Vagina (tissue), 2 donors: Measurements from ENCODE around the gene AGO3.

Experiments used
- CTCF ChIP-seq, 3 experiments: fragments of 450-650 bp in 2 of 3; fragments of 200-600 bp in 1 of 3; sonication (generic) in 1 of 3; IDR thresholded peaks; one replicate each; pipeline ENCODE4 v1.5.1; 2017 to 2019; ENCODE audit warnings: antibody characterized with exemption in 3 of 3, mild to moderate bottlenecking in 2 of 3, moderate library complexity in 2 of 3
- POLR2A ChIP-seq, 2 donors: fragments of 450-650 bp; IDR thresholded peaks; one replicate each; pipeline ENCODE4 v1.6.1; 2017; ENCODE audit warnings: antibody characterized with exemption in 2 of 2, mild to moderate bottlenecking in 2 of 2, moderate library complexity in 2 of 2
- POLR2AphosphoS5 ChIP-seq, 2 donors: sonication (generic); formaldehyde crosslinking; IDR thresholded peaks; one replicate each; pipeline ENCODE4 v1.9.0; 2017; ENCODE audit warnings: antibody characterized with exemption in 2 of 2, mild to moderate bottlenecking in 2 of 2, low read depth in 1 of 2; ENCODE audit not compliant: insufficient read depth in 1 of 2

GRCh38 chr1:36089393-36090121 lies 158.7 kb downstream of the AGO3 start:
- no peak for TF ChIP-seq CTCF (IDR thresholded peaks at IDR 0.05)
- no peak for TF ChIP-seq POLR2AphosphoS5 (IDR thresholded peaks at IDR 0.05; ENCODE audit: insufficient read depth in 1 of 2, low read depth in 1 of 2)
- no peak for TF ChIP-seq POLR2A (IDR thresholded peaks at IDR 0.05)
